KMS-11 (cell line): Measurements from ENCODE around the gene CRBN.

Experiments
- H2AFZ ChIP-seq: fragments of 200-600 bp; sonication (generic); 2 replicates; pipeline ENCODE4 v1.6.1; 2016; ENCODE audit warnings: antibody characterized with exemption, mixed run types, low read depth
- H3K27ac ChIP-seq: fragments of 200-600 bp; sonication (generic); 2 replicates; pipeline ENCODE4 v1.6.1; 2016; ENCODE audit warnings: mild to moderate bottlenecking, mixed run types
- H3K27me3 ChIP-seq: fragments of 200-600 bp; sonication (generic); 2 replicates; pipeline ENCODE4 v1.6.1; 2017; ENCODE audit warnings: mild to moderate bottlenecking, low read depth, mixed run types, moderate library complexity; ENCODE audit not compliant: insufficient read depth
- H3K36me3 ChIP-seq: fragments of 200-600 bp; sonication (generic); 2 replicates; pipeline ENCODE4 v1.6.1; 2017; ENCODE audit warnings: mild to moderate bottlenecking, mixed run types; ENCODE audit not compliant: insufficient read depth
- H3K4me1 ChIP-seq: fragments of 200-600 bp; sonication (generic); 2 replicates; pipeline ENCODE4 v1.6.1; 2016; ENCODE audit warnings: mild to moderate bottlenecking, low read depth, mixed run types; ENCODE audit not compliant: poor library complexity, severe bottlenecking
- H3K4me2 ChIP-seq: fragments of 200-600 bp; sonication (generic); 2 replicates; pipeline ENCODE4 v1.7.0; 2016; ENCODE audit warnings: mild to moderate bottlenecking, mixed run types
- H3K4me3 ChIP-seq: fragments of 200-600 bp; sonication (generic); IDR thresholded peaks from 2 replicates; pipeline ENCODE4 v1.6.1; 2017; ENCODE audit warnings: low read depth, low read length, mixed read lengths; ENCODE audit not compliant: insufficient read depth
- H3K79me2 ChIP-seq: fragments of 200-600 bp; sonication (generic); 2 replicates; pipeline ENCODE4 v1.6.1; 2016; ENCODE audit warnings: low read depth, mixed run types; ENCODE audit not compliant: insufficient read depth
- H3K9ac ChIP-seq: fragments of 200-600 bp; sonication (generic); 2 replicates; pipeline ENCODE4 v1.6.1; 2016; ENCODE audit warnings: mild to moderate bottlenecking, mixed run types
- H4K20me1 ChIP-seq: fragments of 200-600 bp; sonication (generic); 2 replicates; pipeline ENCODE4 v1.6.1; 2016; ENCODE audit warnings: mild to moderate bottlenecking, mixed run types; ENCODE audit not compliant: insufficient read depth
- CTCF ChIP-seq: fragments of 200-600 bp; sonication (generic); conservative IDR thresholded peaks from 2 replicates; pipeline ENCODE4 v1.6.1; 2017; ENCODE audit warnings: low read depth, mild to moderate bottlenecking, antibody characterized with exemption, low read length, moderate library complexity, mixed read lengths

CRBN gene

GRCh38 chr3:3192286-3192675, 12.8 kb upstream of the CRBN start:
- Histone ChIP-seq H3K4me3 (no peak overlapping the region), H3K4me1 (no peaks in the 10 kb centered on the region), H3K9ac (no peak overlapping the region), H3K27ac (no peak overlapping the region), H3K36me3 (no peaks in the 10 kb centered on the region), H2AFZ (no peak overlapping the region), H4K20me1 (no peaks in the 10 kb centered on the region), H3K4me2 (no peak overlapping the region), H3K79me2 (no peaks in the 10 kb centered on the region), H3K27me3 (no peaks in the 10 kb centered on the region)
- no peak for TF ChIP-seq CTCF

- no peaks in the 10 kb centered on the region for H4K20me1 ChIP-seq
- no peak overlapping the region for H3K4me2 ChIP-seq
- TF ChIP-seq CTCF: no peak
These were observed 12.3 kb upstream of the CRBN start for GRCh38 chr3:3191675-3192285.

GRCh38 chr3:3189961-3190360, 10.5 kb upstream of the CRBN start:
- no peak overlapping the region for H2AFZ ChIP-seq
- no peaks in the 10 kb centered on the region for H3K36me3 ChIP-seq
- H3K4me3 ChIP-seq: no peak overlapping the region
- H3K4me2 ChIP-seq: no peak overlapping the region
- no peak overlapping the region for H3K27ac ChIP-seq
- no peak overlapping the region for H3K9ac ChIP-seq
- no peaks in the 10 kb centered on the region for H3K27me3 ChIP-seq
- no peaks in the 10 kb centered on the region for H4K20me1 ChIP-seq
- H3K79me2 ChIP-seq: no peaks in the 10 kb centered on the region
- no peak for TF ChIP-seq CTCF
- H3K4me1 ChIP-seq: no peaks in the 10 kb centered on the region

More at GRCh38 chr3:3191675-3192285, 12.3 kb upstream of the CRBN start:
- Histone ChIP-seq H3K27ac (no peak overlapping the region), H3K4me1 (no peaks in the 10 kb centered on the region), H3K36me3 (no peaks in the 10 kb centered on the region), H3K79me2 (no peaks in the 10 kb centered on the region), H3K4me3 (no peak overlapping the region), H3K27me3 (no peaks in the 10 kb centered on the region), H2AFZ (no peak overlapping the region), H3K9ac (no peak overlapping the region)

GRCh38 chr3:3189102-3189727, 9.7 kb upstream of the CRBN start:
- H3K9ac ChIP-seq: no peak overlapping the region
- no peaks in the 10 kb centered on the region for H3K36me3 ChIP-seq
- H3K4me3 ChIP-seq: no peak overlapping the region
- H3K27me3 ChIP-seq: no peaks in the 10 kb centered on the region
- no peak overlapping the region for H2AFZ ChIP-seq
- no peak overlapping the region for H3K27ac ChIP-seq
- no peaks in the 10 kb centered on the region for H3K79me2 ChIP-seq
- TF ChIP-seq CTCF: no peak
- H3K4me2 ChIP-seq: no peak overlapping the region
- H4K20me1 ChIP-seq: no peaks in the 10 kb centered on the region
- no peaks in the 10 kb centered on the region for H3K4me1 ChIP-seq
